ENCODE measurements around the gene SMC4. TPM values are rescaled to one million over a fixed set of nuclear protein-coding genes. Genes with fewer than 3 reads are reported as not detected.

Gene SMC4
- total and polyA plus RNA-seq, 10 of the 15 experiments (the other 5 are each of a cell fraction or from before 2014, with no cell fraction given): 75.6 to 288 (median 136) TPM

- intact Hi-C loops (cut with micrococcal nuclease; ENCODE audit: unreplicated experiment): no loop called here
- no peak for TF ChIP-seq GATAD2B (conservative IDR thresholded peaks at IDR 0.05; ENCODE audit: low read depth)
- TF ChIP-seq ZBED1 (IDR thresholded peaks at IDR 0.05; ENCODE audit: borderline replicate concordance): no peak
- TF ChIP-seq FOS (IDR thresholded peaks at IDR 0.05; ENCODE audit: borderline replicate concordance, extremely low read depth, insufficient read length): no peak
- TF ChIP-seq SP1 (IDR thresholded peaks at IDR 0.05; ENCODE audit: low read depth, low read length): no peak
- TF ChIP-seq, protein P1, sequence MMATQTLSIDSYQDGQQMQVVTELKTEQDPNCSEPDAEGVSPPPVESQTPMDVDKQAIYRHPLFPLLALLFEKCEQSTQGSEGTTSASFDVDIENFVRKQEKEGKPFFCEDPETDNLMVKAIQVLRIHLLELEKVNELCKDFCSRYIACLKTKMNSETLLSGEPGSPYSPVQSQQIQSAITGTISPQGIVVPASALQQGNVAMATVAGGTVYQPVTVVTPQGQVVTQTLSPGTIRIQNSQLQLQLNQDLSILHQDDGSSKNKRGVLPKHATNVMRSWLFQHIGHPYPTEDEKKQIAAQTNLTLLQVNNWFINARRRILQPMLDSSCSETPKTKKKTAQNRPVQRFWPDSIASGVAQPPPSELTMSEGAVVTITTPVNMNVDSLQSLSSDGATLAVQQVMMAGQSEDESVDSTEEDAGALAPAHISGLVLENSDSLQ (IDR thresholded peaks at IDR 0.05): no peak
- no peak for TF ChIP-seq RFX5 (IDR thresholded peaks at IDR 0.05; ENCODE audit: low read depth, low read length)
- TF ChIP-seq SMARCA5 (IDR thresholded peaks at IDR 0.05): no peak
- no peak for TF ChIP-seq BMI1 (IDR thresholded peaks at IDR 0.05; ENCODE audit: borderline replicate concordance)
- TF ChIP-seq, protein P2, sequence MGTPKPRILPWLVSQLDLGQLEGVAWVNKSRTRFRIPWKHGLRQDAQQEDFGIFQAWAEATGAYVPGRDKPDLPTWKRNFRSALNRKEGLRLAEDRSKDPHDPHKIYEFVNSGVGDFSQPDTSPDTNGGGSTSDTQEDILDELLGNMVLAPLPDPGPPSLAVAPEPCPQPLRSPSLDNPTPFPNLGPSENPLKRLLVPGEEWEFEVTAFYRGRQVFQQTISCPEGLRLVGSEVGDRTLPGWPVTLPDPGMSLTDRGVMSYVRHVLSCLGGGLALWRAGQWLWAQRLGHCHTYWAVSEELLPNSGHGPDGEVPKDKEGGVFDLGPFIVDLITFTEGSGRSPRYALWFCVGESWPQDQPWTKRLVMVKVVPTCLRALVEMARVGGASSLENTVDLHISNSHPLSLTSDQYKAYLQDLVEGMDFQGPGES (IDR thresholded peaks at IDR 0.05): no peak
- in situ Hi-C loops (cut with MboI): no loop called here
- no TSS peak for BruUV-seq (replicated peaks)
- Histone ChIP-seq H4K20me1 (ENCODE audit: control insufficient read depth, insufficient read depth) (no peaks in the 10 kb centered on the region), H3K9me3 (replicated peaks; ENCODE audit: control insufficient read depth, insufficient read depth, low read length) (no peaks in the 10 kb centered on the region), H3K27ac (ENCODE audit: control insufficient read depth, insufficient read depth) (no peak overlapping the region), H3K27me3 (replicated peaks in 1 of 2; ENCODE audit: control insufficient read depth in 2 of 2, insufficient read depth in 2 of 2, low read length in 1 of 2) (no peaks in the 10 kb centered on the region), H3K4me2 (ENCODE audit: control insufficient read depth, insufficient read depth) (no peak overlapping the region), H3K9ac (ENCODE audit: control insufficient read depth, insufficient read depth, low read length) (no peak overlapping the region), H3K79me2 (ENCODE audit: control insufficient read depth, insufficient read depth, low read length) (no peaks in the 10 kb centered on the region), H2AFZ (ENCODE audit: control insufficient read depth, low read depth, low read length) (no peak overlapping the region), H3K36me3 (ENCODE audit: control insufficient read depth in 2 of 2, insufficient read depth in 2 of 2, low read length in 1 of 2) (peaks cover 0 to 4% of the 10 kb centered on the region in 2 experiments; a peak in 1 of 4 replicates), H3K4me1 (ENCODE audit: control insufficient read depth, insufficient read depth, low read length) (no peaks in the 10 kb centered on the region), H3K4me3 (no peak overlapping the region)
- 100% methylated on average over 2 of the region's 2 CpGs for WGBS (ENCODE audit: insufficient coverage, insufficient replicate concordance, low lambda C conversion rate, missing lambda C conversion rate)
- DNase-seq (ENCODE audit: low read depth, low spot score) (no peak), ATAC-seq (no peak), FAIRE-seq (no peak)
- RAD21 ChIA-PET (ENCODE audit: unreplicated experiment): no interaction called here
- CTCF ChIA-PET: no interaction called here
- SMC1A ChIA-PET (ENCODE audit: uncharacterized antibody, unreplicated experiment): interaction anchor here (1.0 kb wide), 1 partner anchor 205 kb away, joined by 3 read pairs; no protein-coding TSS in a partner anchor
- POLR2A ChIA-PET: no interaction called here
Observed at GRCh38 chr3:160376681-160377080, 22.8 kb upstream of the SMC4 start.

Data from GM12878 (cell line).